GM18861 (cell line): Measurements from ENCODE around the gene NAPSA.

Experiments
- ATAC-seq: cut with Tn5 transposase; IDR thresholded peaks from one replicate; pipeline ENCODE4 v1.9.1; 2021; ENCODE audit not compliant: unreplicated experiment

The NAPSA gene

GRCh38 chr19:50318438-50318837, 47.0 kb downstream of the NAPSA start:
- no peak for ATAC-seq

DNA sequence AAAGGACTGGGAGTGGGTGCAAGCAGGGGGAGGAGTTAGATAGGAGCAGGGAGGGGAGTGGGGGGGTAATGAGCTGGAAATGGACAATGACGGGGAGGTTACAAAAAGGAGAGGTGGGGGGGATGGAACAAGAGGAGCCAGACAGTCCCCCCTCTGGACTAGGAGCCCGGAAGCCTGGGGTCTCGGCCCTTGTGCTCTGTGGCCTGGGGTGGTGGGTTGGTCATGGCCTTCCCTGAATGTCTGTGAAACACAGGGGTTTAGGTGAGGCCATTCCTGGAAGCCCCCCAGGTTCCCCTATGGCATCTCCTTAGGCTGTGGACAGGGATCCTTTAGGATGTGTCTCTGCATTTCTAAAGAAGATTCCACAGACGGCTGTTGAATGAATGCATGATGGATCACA, 48.3 kb downstream of the NAPSA start:
- no peak for ATAC-seq

- no peak for ATAC-seq
Observed at GRCh38 chr19:50315773-50316448, 49.5 kb downstream of the NAPSA start.

DNA sequence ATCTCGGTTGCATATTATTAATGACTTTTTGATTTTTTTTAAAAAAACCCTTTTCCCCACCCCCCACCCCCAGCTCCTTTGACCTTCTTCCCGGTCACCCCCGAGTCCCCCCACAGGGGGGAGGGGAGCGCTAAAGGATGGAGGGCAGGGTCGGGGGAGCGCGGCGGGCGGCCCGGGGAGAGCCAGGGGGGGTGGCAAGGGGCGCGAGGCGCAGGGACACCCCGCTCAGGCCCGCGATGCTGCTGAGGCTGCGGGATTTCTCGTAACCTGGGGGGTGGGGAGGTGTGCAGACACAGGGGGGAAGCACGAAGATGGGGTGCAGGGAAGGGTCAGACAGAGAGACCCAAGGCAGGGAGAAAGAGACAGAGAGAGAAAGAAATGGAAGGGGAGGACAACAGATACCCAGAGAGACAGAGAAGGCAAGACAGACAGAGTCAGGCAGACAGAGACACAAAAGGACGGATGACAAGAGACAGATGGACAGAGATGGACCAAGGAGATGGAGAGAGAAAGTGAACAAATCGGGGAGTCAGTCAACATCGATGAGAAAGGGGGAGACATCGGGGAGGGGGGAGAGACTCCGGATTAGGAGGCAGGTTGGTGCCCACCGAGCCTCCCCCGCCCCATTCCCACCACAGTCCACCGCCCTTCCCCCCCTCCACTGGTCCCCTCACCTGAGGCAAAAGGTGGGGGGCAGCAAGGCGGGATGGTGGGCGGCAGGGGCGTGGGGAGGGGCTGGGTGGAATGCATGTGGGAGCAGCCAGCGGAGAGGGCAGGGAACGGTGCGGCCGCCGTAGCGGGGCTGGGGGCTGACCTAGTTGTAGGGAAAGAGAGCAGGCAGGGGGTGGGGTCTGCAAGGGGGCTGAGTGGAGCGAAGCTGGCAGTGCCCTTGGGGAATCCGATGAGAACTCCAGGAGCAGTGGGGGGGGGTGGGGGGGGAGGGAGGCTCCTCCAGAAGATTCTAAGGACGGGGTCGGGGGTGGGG, 50.4 kb downstream of the NAPSA start:
- no peak for ATAC-seq

DNA sequence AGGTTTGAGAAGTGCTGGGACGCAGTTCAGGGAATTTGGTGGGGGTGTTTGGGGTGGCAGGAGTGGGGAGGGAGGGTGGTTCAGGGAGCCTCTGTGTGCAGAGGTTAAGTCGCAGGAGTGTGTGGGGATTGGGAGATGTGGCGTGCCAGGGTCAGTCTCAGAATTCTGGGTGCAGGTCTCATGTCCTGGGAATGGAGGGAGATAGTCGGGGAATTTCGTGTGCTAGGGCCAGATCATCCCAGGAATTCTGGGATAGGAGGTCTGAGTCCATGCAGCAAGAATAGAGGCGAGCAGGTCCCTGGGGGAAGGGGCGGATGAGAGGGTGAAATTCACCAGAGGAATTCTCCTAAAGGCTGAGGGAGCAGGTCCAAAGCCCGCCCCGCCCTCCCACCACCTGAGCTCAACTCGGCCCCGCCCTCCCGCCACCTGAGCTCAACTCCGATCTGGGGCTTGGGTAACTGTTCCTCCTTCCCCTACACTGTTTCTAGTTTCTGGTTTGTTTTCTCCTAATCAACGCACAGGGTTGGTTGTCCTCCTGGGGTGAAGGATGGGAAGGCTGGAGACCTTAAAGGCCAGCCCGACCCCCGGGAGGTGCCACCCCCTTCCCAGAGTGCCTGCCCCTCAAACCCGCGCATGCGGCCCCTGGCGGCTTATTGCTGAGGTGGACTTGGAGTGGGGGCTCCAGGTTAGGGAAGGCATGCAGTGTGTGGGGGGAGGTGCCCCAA, 51.5 kb downstream of the NAPSA start:
- no peak for ATAC-seq

DNA sequence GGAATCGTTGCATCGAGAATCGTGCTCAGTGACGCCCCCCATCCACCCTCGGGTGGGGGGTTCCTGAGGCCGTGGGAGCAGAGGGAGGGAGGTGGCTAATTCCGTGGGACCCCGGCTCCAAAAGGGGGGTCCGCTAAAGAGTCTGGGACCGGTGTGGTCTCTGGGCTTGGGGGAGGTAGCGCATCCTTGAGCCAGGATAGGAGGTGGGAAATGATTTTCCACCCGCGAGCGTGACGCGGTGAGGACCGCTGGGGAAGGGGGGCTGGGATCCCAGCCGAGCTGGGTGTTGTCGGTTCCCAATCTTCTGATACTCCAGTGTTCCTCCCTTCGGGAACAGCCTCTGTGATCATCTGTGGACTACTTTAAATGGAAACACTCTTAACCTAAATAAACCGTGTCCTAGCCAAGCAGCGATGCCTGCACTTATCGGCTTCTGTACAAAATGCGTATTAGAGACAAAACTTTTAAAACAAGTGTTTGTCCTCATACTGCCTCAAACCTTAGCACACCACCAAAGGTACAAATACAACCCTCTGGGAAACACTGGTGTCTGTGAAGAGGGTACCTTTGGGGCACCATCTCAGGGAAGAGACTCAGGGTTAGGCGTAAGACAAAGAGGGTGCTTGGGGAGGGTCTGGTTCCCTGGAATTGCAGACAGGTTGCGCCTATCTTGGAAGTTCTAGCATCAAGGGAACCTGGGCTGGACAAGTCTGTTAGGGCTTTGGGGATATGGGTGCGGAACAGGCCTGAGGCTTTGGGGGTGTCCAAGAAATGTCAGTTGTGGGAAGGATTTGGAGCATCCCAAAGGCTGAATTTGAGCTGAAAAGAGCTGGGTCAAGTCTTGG, 52.2 kb downstream of the NAPSA start:
- no peak for ATAC-seq

DNA sequence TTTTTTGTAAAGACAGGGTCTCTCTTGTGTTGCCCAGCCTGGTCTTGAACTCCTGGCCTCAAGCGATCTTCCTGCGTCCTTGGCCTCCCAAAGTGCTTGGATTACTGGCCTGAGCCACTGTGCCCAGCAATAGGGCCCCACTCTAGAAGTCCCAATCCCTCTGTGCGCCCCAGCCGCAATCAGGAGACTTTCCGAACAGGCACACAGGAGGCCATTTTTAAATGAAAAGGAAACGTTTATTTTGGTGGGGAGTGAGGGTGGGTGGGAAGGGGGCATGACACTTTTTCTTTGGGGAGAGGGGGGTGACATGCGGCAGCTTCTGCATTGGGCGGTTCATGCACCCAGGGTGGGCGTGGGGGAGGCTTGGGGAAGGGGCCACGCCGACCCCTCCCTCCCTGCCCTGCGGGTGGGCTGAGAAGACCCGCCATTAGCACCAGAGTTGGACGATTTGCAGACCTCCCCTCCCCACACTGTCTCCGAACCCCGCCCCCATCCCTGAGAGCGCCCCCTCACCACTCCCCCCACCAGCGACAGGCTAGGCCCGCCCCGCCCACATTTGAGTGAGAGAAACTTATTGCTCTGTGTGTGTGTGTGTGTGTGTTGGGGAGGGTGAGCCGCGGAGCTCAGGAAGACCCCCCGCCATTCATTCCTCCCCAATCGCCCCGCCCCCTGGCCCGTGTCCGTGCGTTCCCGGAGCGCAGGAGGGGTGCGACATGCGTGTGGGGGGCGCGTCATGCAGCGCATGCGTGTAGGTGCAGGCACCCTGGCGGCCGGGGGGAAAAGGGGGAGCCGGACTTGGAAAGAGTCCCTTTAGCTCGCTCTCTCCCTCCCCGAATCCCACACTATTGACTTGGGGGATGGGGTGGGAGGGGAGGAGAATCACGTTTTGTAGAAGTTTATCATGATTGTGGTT, 53.5 kb downstream of the NAPSA start:
- no peak for ATAC-seq

DNA sequence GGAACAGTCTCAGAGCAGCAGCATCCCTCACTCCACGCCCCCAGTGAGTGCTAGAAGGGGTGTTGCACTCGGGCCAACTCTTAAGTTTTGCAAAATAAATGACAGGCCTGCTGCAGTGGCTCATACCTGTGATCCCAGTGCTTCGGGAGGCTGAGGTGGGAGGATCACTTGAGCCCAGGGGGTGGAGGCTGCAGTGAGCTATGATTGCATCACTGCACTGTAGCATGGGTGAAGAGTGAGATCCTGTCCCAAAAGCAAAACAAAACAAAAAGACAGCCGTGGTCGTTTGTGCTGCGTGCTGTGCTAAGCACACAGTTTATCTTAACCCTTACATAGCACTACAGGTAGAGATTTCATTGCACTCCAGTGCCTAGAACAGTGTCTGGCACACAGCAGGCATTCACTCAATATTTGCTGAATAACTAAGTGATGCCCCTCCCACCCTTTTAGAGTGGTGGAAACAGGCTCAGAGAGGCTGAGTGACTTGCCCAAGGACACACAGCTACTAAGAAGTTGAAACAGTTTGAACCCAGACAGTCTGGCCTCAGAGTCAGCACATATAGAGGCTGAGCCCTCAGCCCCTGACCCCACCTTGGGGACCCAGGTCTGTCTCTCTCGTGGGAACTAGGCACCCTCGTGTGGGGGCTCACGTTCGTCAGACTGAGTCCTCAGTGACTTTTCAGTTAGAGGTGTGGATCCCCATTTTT, 54.5 kb downstream of the NAPSA start:
- no peak for ATAC-seq

DNA sequence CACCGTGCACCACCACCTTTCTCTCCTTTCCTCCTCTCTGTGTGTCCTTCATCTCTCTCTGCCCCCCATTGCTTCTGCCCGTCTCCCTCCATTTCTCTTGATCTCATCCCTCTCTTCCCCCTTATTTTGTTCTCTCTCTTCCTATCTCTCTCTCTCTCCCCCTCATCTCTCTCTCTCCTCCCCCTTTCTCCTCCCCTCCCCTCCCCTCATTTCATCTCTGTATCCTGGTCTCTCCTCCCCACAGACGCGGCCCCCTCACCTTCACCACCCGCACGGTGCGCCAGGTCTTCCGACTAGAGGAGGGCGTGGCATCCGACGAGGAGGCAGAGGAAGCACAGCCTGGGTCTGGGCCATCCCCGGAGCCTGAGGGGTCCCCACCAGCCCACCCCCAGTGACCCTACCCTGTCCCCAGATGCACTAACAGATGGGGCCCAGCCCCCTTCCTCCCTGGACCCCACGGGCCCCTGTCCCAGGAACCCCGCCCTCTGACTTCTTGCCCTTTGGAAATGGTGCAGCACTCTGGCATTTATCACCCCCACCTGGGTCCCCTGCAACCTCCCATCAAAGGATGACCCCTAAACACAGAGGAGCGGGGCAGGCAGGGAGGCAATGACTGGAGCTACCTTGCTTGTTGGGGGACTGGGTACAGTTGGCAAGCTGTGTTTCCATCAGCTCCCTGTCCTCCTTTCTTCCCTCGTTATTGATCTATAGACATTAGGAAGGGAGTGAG, 55.9 kb downstream of the NAPSA start:
- no peak for ATAC-seq

DNA sequence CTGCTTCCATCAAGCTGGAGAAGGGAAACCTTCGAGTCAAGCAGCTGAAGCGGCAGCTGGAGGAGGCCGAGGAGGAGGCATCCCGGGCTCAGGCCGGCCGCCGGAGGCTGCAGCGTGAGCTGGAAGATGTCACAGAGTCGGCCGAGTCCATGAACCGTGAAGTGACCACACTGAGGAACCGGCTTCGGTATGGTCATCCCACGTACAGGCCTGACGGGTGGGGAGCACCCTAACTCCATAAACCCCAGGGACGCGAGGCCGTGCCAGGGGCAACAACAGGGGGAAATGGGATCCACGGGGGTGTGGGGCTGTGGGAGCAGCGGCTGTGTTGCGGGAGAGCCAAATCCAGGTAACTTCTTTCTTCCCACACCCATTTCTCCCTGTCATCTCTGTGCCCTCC, 56.4 kb downstream of the NAPSA start:
- ATAC-seq = no peak
